COLO668 (cell line): Measurements from ENCODE around the gene AMIGO3.
"Not testable (repeated sequence)": the region's sequence is repeated elsewhere in the genome, so short reads cannot be mapped to it uniquely, and the experiment has no call there.

ENCODE experiments used
- DNase-seq: peaks from one replicate; lab custom pipeline; 2025; ENCODE audit not compliant: unreplicated experiment; lab: John Stamatoyannopoulos, UW

AMIGO3 gene

DNA sequence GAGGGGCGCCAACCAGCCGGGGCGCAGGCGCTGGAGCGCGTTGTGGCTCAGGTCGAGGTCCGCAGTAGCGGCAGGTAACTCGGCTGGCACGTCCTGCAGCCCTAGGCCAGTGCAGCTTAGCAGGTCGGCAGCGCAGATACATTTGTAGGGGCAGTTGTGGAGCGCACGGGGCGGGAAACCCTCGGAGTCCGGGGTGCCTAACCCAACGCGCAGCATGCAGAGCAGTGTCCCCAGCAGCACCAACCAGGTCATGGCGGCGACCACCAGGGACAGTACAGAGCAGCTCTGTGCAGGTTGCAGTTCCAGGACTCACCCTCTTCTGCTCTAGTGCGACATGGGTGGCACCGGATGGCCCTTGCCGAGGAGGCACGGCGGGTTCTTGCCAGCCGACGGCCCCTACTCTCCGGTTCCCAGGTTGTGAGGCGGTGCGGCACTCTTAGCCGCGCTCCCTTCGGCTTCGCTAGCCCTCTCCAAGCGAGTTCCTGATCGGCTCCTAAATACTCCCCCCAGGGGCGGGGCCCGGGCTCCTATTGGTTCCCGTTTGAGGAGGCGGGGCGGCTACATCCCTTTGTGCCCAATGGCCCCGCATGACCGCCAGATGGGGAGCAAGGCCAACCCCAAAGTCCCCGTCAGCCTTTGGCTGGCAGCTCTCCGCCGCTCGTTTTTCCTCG is at the start of gene AMIGO3:
AMIGO3 (minus strand) TSS at position 471 of the 671 bp plus-strand sequence; CDS start at position 252, 219 bp downstream.
- DNase-seq, result peak; percentile 86

- no peak for DNase-seq
Measured at GRCh38 chr3:49763981-49764380, 44.5 kb upstream of the AMIGO3 start.

- no peak for DNase-seq
Measured at GRCh38 chr3:49761661-49762060, 42.2 kb upstream of the AMIGO3 start.

GRCh38 chr3:49759226-49759625 is 39.7 kb upstream of the AMIGO3 start:
- DNase-seq, result no peak

DNA sequence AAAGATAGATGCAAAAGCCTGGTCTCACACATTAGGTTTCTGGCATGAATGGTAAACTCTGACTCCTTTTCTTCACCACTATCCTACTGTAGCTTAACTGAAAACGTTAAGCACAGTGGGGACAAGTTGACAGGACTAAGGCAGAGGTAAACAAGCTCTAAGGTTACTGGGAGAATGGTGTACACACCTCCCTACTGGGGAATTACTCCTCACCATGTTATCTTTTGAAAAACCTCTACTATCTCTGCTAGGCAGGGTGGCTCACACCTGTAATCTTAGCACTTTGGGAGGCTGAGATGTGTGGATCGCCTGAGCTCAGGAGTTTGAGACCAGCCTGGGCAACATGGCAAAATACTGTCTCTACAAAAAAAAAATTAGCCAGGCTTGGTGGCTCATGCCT is 37.7 kb upstream of the AMIGO3 start:
- DNase-seq, result no peak

- DNase-seq, result no peak
Measured at GRCh38 chr3:49756036-49756435, 36.6 kb upstream of the AMIGO3 start.

GRCh38 chr3:49754536-49754935 is 35.1 kb upstream of the AMIGO3 start:
- no peak for DNase-seq

DNA sequence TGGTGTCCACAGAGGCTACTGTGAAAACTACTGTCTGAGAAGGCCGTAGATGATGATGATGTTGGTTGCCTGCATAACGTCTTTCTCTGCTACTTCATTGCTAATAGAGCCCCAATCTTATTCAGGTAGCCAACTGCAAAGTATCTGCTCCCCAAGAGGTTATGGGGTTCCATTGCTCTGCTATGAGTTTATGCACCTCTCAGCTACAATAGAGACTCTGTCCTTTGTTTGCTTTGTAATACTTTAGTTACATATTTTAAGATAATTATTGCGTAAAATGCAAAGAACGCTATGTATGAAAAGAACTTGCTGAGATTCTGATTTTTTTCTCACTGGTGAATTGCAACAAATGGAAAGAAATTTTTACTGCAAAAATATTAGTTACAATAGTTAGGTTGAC is 32.0 kb upstream of the AMIGO3 start:
- no peak for DNase-seq

DNA sequence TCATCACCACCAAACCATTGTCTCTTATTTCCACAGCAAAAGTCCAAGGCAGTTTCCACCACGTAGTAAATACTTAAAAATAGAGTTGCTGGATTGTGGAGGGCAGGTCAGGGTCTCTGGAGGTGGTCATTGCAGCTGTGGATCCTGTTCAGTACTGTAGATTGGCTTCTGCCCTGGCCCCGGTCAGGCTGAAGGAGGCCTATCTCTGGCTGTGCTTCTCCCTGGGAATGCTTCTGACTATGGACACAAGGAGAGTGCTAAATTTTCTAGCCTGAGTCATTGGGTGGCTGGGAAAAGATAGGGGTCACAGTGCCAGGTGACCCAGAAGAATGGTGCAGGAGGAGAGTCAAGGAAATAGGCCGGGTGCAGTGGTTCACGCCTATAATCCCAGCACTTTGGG is 30.6 kb upstream of the AMIGO3 start:
- no peak for DNase-seq

DNA sequence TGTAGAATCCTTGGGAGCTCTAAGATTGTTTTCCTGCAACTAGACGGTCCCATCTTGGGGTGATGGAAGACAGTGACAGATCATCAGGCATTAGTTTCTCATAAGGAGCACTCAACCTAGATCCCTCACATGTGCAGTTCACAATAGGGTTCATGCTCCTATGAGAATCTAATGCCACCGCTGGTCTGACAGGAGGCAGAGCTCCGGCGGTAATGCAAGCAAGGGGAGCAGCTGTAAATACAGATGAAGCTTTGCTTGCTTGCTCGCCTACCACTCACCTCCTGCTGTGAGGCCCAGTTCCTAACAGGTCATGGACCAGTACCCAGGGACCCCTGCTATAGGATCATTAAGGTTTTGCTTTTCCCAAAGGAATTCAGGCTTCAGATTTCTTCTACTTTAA is 29.4 kb upstream of the AMIGO3 start:
- DNase-seq, result not testable (repeated sequence)

- DNase-seq, result no peak
Measured at GRCh38 chr3:49747792-49748480, 28.5 kb upstream of the AMIGO3 start.

GRCh38 chr3:49745986-49746385 is 26.5 kb upstream of the AMIGO3 start:
- no peak for DNase-seq

DNA sequence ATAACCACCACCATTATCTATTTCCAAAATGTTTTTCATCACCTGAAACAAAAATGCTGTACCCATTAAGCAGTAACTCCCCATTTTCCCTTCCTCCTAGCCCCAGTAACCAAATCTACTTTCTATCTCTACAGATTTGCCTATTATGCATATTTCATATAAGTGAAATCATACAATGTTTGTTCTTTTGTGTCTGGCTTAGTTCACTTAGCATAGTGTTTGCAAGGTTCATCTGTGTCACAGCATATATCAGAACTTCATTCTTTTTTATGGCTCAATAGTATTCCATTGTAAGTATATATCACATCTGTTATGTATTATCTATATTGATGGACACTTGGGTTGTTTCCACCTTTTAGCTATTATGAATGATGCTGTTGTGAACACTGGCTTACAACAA is 20.9 kb upstream of the AMIGO3 start:
- DNase-seq, result no peak

- no peak for DNase-seq
Measured at GRCh38 chr3:49738067-49738713, 18.7 kb upstream of the AMIGO3 start.

DNA sequence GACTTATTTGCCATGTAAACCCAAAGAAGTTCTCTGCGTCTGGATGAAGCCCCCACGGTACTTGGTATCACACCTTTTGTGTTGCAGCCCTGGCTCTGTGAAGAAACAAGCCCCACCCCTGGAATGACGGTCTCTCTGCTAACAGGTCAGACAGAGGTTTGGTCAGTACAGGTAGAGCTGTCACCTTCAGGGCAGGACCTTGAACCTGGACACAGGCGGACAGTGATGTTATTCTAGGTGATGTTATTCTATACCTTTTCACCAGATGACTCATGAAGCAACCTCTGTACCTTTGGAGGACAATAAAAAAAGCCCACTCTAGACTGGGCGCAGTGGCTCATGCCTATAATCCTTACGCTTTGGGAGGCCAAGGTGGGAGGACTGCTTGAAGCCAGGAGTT is 15.3 kb upstream of the AMIGO3 start:
- DNase-seq, result no peak

DNA sequence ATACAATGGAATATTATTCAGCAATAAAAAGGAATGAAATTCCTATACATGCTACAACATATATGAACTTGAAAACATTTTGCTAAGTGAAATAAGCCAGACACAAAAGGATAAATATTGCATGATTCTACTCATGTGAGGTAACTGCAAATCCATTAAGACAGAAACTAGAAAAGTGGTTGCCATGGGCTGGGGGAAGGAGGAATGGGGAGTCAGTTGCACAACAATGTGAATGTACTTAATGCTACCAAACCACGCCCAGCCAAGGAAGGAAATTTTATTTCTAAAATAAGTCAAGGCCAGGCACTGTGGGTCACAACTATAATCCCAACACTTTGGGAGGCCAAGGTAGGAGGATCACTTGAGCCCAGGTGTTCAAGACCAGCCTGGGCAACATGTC is 14.1 kb upstream of the AMIGO3 start:
- no peak for DNase-seq

DNA sequence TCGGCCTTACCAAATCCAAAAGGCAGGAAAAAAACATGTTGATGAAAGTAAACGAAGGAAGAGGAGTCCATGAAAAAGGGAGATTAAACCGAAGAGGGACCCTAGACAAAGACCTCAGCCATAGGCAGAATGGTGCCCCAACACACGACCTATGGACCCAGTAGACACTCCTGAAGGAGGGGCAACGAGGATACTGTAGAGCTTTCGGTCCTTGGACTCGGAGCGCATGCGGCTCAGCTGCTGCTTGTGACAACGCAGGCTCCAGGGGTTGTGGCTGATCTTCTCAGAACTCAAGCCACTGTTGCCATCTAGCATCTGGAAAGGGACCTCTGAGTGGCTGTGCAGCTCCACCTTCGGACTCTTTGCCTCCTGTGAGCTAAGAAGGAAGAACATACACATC is 13.1 kb upstream of the AMIGO3 start:
- DNase-seq, result no peak

GRCh38 chr3:49729966-49730609 is 10.6 kb upstream of the AMIGO3 start:
- no peak for DNase-seq

GRCh38 chr3:49727924-49728361 is 8.5 kb upstream of the AMIGO3 start:
- DNase-seq, result no peak

DNA sequence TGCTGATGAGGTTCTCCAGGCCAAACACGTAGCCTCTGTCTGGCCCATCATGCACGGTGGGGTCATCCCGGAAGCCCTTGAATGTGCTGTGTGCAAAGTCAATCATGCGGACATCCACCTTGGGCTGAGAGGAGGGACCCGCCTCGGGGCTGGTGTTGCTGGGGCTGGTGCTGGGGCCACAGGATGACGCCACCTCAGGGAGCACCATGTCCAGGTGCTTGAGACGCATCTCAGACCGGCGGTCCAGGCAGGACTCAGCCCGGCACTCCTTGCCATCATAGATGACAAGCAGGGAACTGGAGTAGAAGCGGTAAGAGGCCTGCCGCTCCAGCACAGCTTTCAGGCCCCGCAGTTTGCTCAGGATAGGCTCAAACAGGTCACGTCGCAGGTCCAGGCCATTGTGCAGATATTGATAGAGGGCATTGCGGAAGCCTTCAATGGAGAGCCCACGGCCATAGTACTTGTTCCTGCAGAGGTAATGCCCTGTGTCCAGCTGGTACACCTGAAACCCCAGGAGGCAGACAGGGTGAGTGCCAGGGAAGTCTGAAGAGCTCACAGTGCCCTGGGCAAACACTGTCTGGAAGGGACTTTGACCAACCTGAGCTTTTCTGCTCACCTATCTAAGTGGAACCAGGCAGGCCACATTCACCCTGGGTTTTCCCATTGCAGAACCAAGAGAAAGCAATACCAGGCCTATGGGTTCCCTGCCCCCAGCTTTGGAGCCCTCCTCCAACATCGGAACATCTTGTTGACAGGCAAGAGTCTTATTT is 7.9 kb upstream of the AMIGO3 start:
- no peak for DNase-seq
